Measurements from ENCODE around the gene GJB4. TPM values are rescaled to one million over a fixed set of nuclear protein-coding genes. Genes with fewer than 3 reads are reported as not detected.

GJB4 gene
- total RNA-seq, 4 donors from 2014 or later: 0.27 TPM; not detected in 3

DNA sequence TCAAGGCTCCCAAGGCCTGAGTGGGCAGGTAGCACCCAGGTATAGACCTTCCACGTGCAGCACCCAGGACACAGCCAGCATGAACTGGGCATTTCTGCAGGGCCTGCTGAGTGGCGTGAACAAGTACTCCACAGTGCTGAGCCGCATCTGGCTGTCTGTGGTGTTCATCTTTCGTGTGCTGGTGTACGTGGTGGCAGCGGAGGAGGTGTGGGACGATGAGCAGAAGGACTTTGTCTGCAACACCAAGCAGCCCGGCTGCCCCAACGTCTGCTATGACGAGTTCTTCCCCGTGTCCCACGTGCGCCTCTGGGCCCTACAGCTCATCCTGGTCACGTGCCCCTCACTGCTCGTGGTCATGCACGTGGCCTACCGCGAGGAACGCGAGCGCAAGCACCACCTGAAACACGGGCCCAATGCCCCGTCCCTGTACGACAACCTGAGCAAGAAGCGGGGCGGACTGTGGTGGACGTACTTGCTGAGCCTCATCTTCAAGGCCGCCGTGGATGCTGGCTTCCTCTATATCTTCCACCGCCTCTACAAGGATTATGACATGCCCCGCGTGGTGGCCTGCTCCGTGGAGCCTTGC, 1.7 kb downstream of the GJB4 start:
- 92 to 95% methylated on average over 14 to 18 of the region's 33 CpGs for WGBS, 2 donors (ENCODE audit: low coverage in 1 of 2)
- H3K9me3 ChIP-seq: no peaks in the 10 kb centered on the region
- no peaks in the 10 kb centered on the region for H3K4me1 ChIP-seq
- H3K4me3 ChIP-seq: no peak overlapping the region
- peaks cover 51% of the 10 kb centered on the region for H3K27me3 ChIP-seq
- no peaks in the 10 kb centered on the region for H3K36me3 ChIP-seq
- ATAC-seq: no peak
- TF ChIP-seq CTCF (IDR thresholded peaks at IDR 0.05): no peak
- TF ChIP-seq POLR2AphosphoS5 (IDR thresholded peaks at IDR 0.05): no peak
- TF ChIP-seq POLR2A (IDR thresholded peaks at IDR 0.05): no peak
- no peak for TF ChIP-seq EP300 (IDR thresholded peaks at IDR 0.05)
- H3K27ac ChIP-seq: no peak overlapping the region

DNA sequence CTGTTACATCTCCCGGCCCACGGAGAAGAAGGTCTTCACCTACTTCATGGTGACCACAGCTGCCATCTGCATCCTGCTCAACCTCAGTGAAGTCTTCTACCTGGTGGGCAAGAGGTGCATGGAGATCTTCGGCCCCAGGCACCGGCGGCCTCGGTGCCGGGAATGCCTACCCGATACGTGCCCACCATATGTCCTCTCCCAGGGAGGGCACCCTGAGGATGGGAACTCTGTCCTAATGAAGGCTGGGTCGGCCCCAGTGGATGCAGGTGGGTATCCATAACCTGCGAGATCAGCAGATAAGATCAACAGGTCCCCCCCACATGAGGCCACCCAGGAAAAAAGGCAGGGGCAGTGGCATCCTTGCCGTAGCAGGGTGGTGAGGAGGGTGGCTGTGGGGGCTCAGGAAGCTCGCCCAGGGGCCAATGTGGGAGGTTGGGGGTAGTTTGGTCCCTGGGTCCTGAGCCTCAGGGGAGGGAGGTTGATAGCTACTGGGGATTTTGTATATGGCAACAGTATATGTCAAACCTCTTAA, 2.3 kb downstream of the GJB4 start:
- no peaks in the 10 kb centered on the region for H3K9me3 ChIP-seq
- peaks cover 46% of the 10 kb centered on the region for H3K27me3 ChIP-seq
- ATAC-seq: no peak
- TF ChIP-seq POLR2A (IDR thresholded peaks at IDR 0.05) (no peak), CTCF (IDR thresholded peaks at IDR 0.05) (no peak), EP300 (IDR thresholded peaks at IDR 0.05) (no peak), POLR2AphosphoS5 (IDR thresholded peaks at IDR 0.05) (no peak)
- H3K27ac ChIP-seq: no peak overlapping the region
- H3K36me3 ChIP-seq: no peaks in the 10 kb centered on the region
- H3K4me1 ChIP-seq: no peaks in the 10 kb centered on the region
- H3K4me3 ChIP-seq: no peak overlapping the region
- WGBS, 2 donors (ENCODE audit: low coverage in 1 of 2): 60% methylated on average over 1 of the region's 13 CpGs; no CpG with 5 or more reads in 1 of the 2 donors

DNA sequence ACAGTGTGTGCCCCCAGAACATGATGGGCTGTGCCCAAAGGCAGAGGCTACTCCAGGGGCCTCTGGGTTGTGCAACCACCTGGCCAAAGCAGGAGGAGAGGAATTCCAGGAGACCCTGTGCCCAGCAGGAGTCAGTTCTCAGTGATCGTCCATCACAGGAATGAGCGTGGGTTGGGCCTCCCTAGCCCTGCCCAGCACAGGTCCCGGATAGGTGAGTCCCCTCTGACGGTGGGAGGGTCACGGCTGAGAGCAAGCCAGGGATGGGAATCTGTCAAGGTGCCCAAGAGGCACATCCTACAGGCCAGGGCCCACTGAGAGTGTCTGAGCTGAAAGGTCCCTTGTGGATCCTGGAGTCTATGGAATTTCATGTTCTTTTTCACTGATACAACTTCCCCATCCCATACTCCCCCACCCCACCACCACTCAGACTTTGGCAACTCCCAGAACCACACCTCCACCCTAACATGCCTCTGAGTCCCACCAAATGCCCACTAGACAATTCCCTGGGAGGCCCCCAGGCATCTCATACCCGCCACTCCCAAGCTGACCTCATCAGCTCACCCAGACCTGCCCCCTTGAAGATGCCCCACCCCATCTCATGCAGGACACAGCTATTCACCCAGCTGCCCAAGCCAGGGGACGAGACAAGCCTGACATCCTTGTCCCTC, 3.1 kb downstream of the GJB4 start:
- no peak overlapping the region for H3K27ac ChIP-seq
- peaks cover 45% of the 10 kb centered on the region for H3K27me3 ChIP-seq
- WGBS, 2 donors (ENCODE audit: low coverage in 1 of 2): 29% methylated on average over 1 of the region's 7 CpGs; no CpG with 5 or more reads in 1 of the 2 donors

GRCh38 chr1:34763142-34763781, 3.7 kb downstream of the GJB4 start:
- H3K9me3 ChIP-seq: no peaks in the 10 kb centered on the region
- no peak overlapping the region for H3K4me3 ChIP-seq
- H3K36me3 ChIP-seq: no peaks in the 10 kb centered on the region
- 37 to 49% methylated on average over 6 to 7 of the region's 8 CpGs for WGBS, 2 donors (ENCODE audit: low coverage in 1 of 2)
- H3K4me1 ChIP-seq: no peaks in the 10 kb centered on the region
- H3K27ac ChIP-seq: no peak overlapping the region
- TF ChIP-seq EP300 (IDR thresholded peaks at IDR 0.05): no peak
- no peak for TF ChIP-seq POLR2A (IDR thresholded peaks at IDR 0.05)
- no peak for TF ChIP-seq POLR2AphosphoS5 (IDR thresholded peaks at IDR 0.05)
- no peak for TF ChIP-seq CTCF (IDR thresholded peaks at IDR 0.05)
- H3K27me3 ChIP-seq: peaks cover 45% of the 10 kb centered on the region
- ATAC-seq: no peak

More for the DNA sequence above, 3.1 kb downstream of the GJB4 start:
- Histone ChIP-seq H3K36me3 (no peaks in the 10 kb centered on the region), H3K4me1 (no peaks in the 10 kb centered on the region), H3K4me3 (no peak overlapping the region), H3K9me3 (no peaks in the 10 kb centered on the region)
- no peak for ATAC-seq
- TF ChIP-seq POLR2A (IDR thresholded peaks at IDR 0.05) (no peak), POLR2AphosphoS5 (IDR thresholded peaks at IDR 0.05) (no peak), EP300 (IDR thresholded peaks at IDR 0.05) (no peak), CTCF (IDR thresholded peaks at IDR 0.05) (no peak)

All from gastroesophageal sphincter (tissue), 4 donors.